SK-N-SH (cell line): ENCODE data around the gene MLEC. TPM values are rescaled to one million over a fixed set of nuclear protein-coding genes. Genes with fewer than 3 reads are reported as not detected.

Source experiments
- CTCF ChIA-PET: fragments of 300-600, 350-600 bp; formaldehyde crosslinking; extraction: SDS; loops from one replicate; lab custom pipeline; 2021; lab: Yijun Ruan, JAX
- POLR2A ChIA-PET: fragments of 350-600 bp; sonication (Branson Sonifier 250); formaldehyde crosslinking; extraction: SDS; loops from one replicate; lab custom pipeline; 2020; ENCODE audit warnings: antibody characterized with exemption, inconsistent platforms; lab: Yijun Ruan, JAX
- DNase-seq: peaks from one replicate; pipeline ENCODE4 v3.0.0; 2012
- H2AFZ ChIP-seq: fragments of 200-600 bp; sonication (generic); 2 replicates; pipeline ENCODE4 v1.8.1; 2016; ENCODE audit warnings: antibody characterized with exemption, mild to moderate bottlenecking, low read depth
- H3F3A ChIP-seq: fragments of 200-600 bp; sonication (generic); replicated peaks from 2 replicates; pipeline ENCODE3; 2016; ENCODE audit warnings: antibody characterized with exemption, mild to moderate bottlenecking; ENCODE audit not compliant: insufficient read depth
- H3K27ac ChIP-seq, 2 experiments: fragments of 200-500 bp in 1 of 2; fragments of 200-600 bp in 1 of 2; sonication (Bioruptor generic) in 1 of 2; sonication (generic), shearing (Covaris generic) in 1 of 2; 2 replicates each; pipeline versions ENCODE4 v1.5.1 to v1.6.1; 2014 to 2016; ENCODE audit warnings: low read depth in 2 of 2, inconsistent platforms in 1 of 2, low read length in 1 of 2, mild to moderate bottlenecking in 1 of 2, mixed read lengths in 1 of 2
- H3K27me3 ChIP-seq: fragments of 200-600 bp; sonication (generic), shearing (Covaris generic); 2 replicates; pipeline ENCODE4 v1.6.1; 2016; ENCODE audit warnings: mixed run types; ENCODE audit not compliant: insufficient read depth
- H3K36me3 ChIP-seq, 2 experiments: fragments of 200-500 bp in 1 of 2; fragments of 200-600 bp in 1 of 2; sonication (Bioruptor generic) in 1 of 2; sonication (generic) in 1 of 2; replicated peaks in 1 of 2; 2 replicates each; pipeline versions ENCODE3 to v1.5.1; 2014 to 2016; ENCODE audit warnings: low read length in 1 of 2, mild to moderate bottlenecking in 1 of 2; ENCODE audit not compliant: insufficient read depth in 2 of 2, control insufficient read depth in 1 of 2
- H3K4me1 ChIP-seq, 2 experiments: fragments of 200-500 bp in 1 of 2; fragments of 200-600 bp in 1 of 2; sonication (Bioruptor generic) in 1 of 2; sonication (generic), shearing (Covaris generic) in 1 of 2; 2 replicates each; pipeline versions ENCODE4 v1.5.1 to v1.6.1; 2014 to 2016; ENCODE audit warnings: low read depth in 1 of 2, low read length in 1 of 2, mixed run types in 1 of 2; ENCODE audit not compliant: insufficient read depth in 2 of 2, control insufficient read depth in 1 of 2
- H3K4me2 ChIP-seq: fragments of 200-600 bp; sonication (generic), shearing (Covaris generic); 2 replicates; pipeline ENCODE4 v1.6.1; 2017; ENCODE audit warnings: mixed run types
- H3K4me3 ChIP-seq, 2 experiments: fragments of 200-500 bp in 1 of 2; fragments of 200-600 bp in 1 of 2; sonication (Bioruptor generic) in 1 of 2; sonication (generic), shearing (Covaris generic) in 1 of 2; 2 replicates each; pipeline versions ENCODE4 v1.5.1 to v1.8.1; 2014 to 2016; ENCODE audit warnings: low read depth in 2 of 2, inconsistent platforms in 1 of 2, low read length in 1 of 2, mild to moderate bottlenecking in 1 of 2, mixed read lengths in 1 of 2, moderate library complexity in 1 of 2
- H3K79me2 ChIP-seq: fragments of 200-600 bp; sonication (generic); 2 replicates; pipeline ENCODE4 v1.8.1; 2017; ENCODE audit warnings: mild to moderate bottlenecking; ENCODE audit not compliant: insufficient read depth
- H3K9ac ChIP-seq: fragments of 200-600 bp; sonication (generic); 2 replicates; pipeline ENCODE4 v1.6.1; 2017; ENCODE audit warnings: mixed run types
- H3K9me2 ChIP-seq: fragments of 200-600 bp; sonication (generic); 2 replicates; pipeline ENCODE4 v1.6.1; 2017; ENCODE audit warnings: mixed run types
- H3K9me3 ChIP-seq: fragments of 200-600 bp; sonication (generic); 2 replicates; pipeline ENCODE4 v1.6.1; 2017; ENCODE audit warnings: mixed run types, mild to moderate bottlenecking, moderate library complexity
- H4K20me1 ChIP-seq: fragments of 200-600 bp; sonication (generic); 2 replicates; pipeline ENCODE4 v1.6.1; 2017; ENCODE audit warnings: mild to moderate bottlenecking, mixed run types; ENCODE audit not compliant: insufficient read depth
- CHD2 ChIP-seq: fragments of 150-350 bp; IDR thresholded peaks from 2 replicates; pipeline ENCODE4 v1.6.1; 2018; ENCODE audit warnings: low read length; ENCODE audit not compliant: partially characterized antibody
- EZH2phosphoT487 ChIP-seq: fragments of 200-600 bp; sonication (generic); IDR thresholded peaks from 2 replicates; pipeline ENCODE4 v1.6.1; 2017; ENCODE audit warnings: low read depth, mixed run types, mild to moderate bottlenecking, antibody characterized with exemption, moderate library complexity, borderline replicate concordance
- GABPA ChIP-seq: IDR thresholded peaks from 2 replicates; pipeline ENCODE4 v1.4.0; 2012; ENCODE audit warnings: low read depth, mild to moderate bottlenecking
- GATA2 ChIP-seq: sonication (generic); formaldehyde crosslinking; IDR thresholded peaks from 2 replicates; pipeline ENCODE4 v1.5.0; 2020; ENCODE audit warnings: mild to moderate bottlenecking, missing genetic modification reagents
- JUND ChIP-seq: IDR thresholded peaks from 2 replicates; pipeline ENCODE4 v1.4.0; 2012
- MEF2A ChIP-seq: IDR thresholded peaks from 2 replicates; pipeline ENCODE4 v1.4.0; 2012; ENCODE audit warnings: low read depth, borderline replicate concordance
- NRF1 ChIP-seq: IDR thresholded peaks from 2 replicates; pipeline ENCODE4 v1.6.1; 2012; ENCODE audit warnings: low read depth, mild to moderate bottlenecking, low read length
- POLR2AphosphoS5 ChIP-seq: IDR thresholded peaks from 2 replicates; pipeline ENCODE4 v1.6.1; 2012; ENCODE audit warnings: low read depth, low read length
- RAD21 ChIP-seq: IDR thresholded peaks from 2 replicates; pipeline ENCODE4 v1.6.1; 2012; ENCODE audit warnings: mild to moderate bottlenecking, low read length
- RCOR1 ChIP-seq: fragments of 150-350 bp; IDR thresholded peaks from 2 replicates; pipeline ENCODE4 v1.6.1; 2017; ENCODE audit warnings: antibody characterized with exemption, low read length
- SIN3A ChIP-seq: IDR thresholded peaks from 2 replicates; pipeline ENCODE4 v1.6.1; 2012; ENCODE audit warnings: low read depth, mild to moderate bottlenecking, low read length, moderate library complexity, borderline replicate concordance
- TAF1 ChIP-seq: IDR thresholded peaks from 2 replicates; pipeline ENCODE4 v1.6.1; 2012; ENCODE audit warnings: low read depth, mild to moderate bottlenecking, low read length, moderate library complexity, borderline replicate concordance
- TCF12 ChIP-seq: IDR thresholded peaks from 2 replicates; pipeline ENCODE4 v1.4.0; 2012
- TEAD4 ChIP-seq: IDR thresholded peaks from 2 replicates; pipeline ENCODE4 v1.4.0; 2012; ENCODE audit warnings: mild to moderate bottlenecking, borderline replicate concordance; ENCODE audit not compliant: insufficient read depth
- YY1 ChIP-seq: IDR thresholded peaks from 2 replicates; pipeline ENCODE4 v1.4.0; 2012; ENCODE audit warnings: low read depth, mild to moderate bottlenecking
- WGBS: methylation state at CpG from one replicate; pipeline ENCODE4 v1.1.6; 2017; ENCODE audit warnings: low lambda C conversion rate; 5-methylcytosine and 5-hydroxymethylcytosine counted together
- polyA plus RNA-seq, 3 experiments: library from polyadenylated mRNA; depleted of rRNA; stranded (reverse); fragments of >200 nt; gene quantifications; 2 replicates each; pipeline ENCODE4 v1.2.3, GENCODE V29; 2012
- TF ChIP-seq, protein P1 (sequence below): IDR thresholded peaks from 2 replicates; pipeline ENCODE4 v1.4.0; 2012; ENCODE audit warnings: low read depth
- TF ChIP-seq, protein P2 (sequence below): fragments of 150-350 bp; IDR thresholded peaks from 2 replicates; pipeline ENCODE4 v1.6.1; 2016; ENCODE audit warnings: mild to moderate bottlenecking, low read depth, low read length
- TF ChIP-seq, protein P3 (sequence below): IDR thresholded peaks from 2 replicates; pipeline ENCODE4; 2012
- TF ChIP-seq, protein P4 (sequence below): IDR thresholded peaks from 2 replicates; pipeline ENCODE4 v1.6.1; 2012; ENCODE audit warnings: mild to moderate bottlenecking, low read depth, low read length, moderate library complexity

MLEC gene
- polyA plus RNA-seq, 1 of the 3 experiments (the other 2 are of a cell fraction) = 23.4 TPM

DNA sequence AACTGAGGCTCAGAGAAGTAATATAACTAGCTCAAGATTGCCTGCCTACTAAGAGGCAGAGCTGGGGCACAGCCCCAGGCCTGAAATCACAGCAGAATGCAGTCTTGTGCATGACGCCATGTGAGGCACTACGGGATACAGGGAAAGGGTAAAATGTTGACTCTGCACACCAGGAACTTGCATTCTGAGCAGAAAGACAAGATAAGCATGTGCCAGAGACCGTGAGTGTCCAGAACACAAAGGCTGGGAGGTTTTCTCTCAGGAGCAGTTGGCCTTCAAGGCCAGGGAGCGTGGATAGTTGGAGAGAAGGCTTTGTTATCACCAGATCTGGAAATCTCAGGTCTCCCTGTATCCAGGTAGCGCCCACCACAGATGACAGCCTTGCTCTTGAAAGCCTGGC is 23.2 kb upstream of the MLEC start:
- Histone ChIP-seq H3K4me1 (peaks cover 0 to 5% of the 10 kb centered on the region in 2 experiments; a peak in 1 of 4 replicates), H3K27me3 (no peaks in the 10 kb centered on the region), H3K9me3 (no peaks in the 10 kb centered on the region), H3K4me3 (no peak overlapping the region), H3K36me3 (no peaks in the 10 kb centered on the region), H3K79me2 (no peaks in the 10 kb centered on the region), H4K20me1 (no peaks in the 10 kb centered on the region), H3K9me2 (no peaks in the 10 kb centered on the region), H3K9ac (no peak overlapping the region), H3K4me2 (no peak overlapping the region), H2AFZ (no peak overlapping the region), H3K27ac (no peak overlapping the region), H3F3A (no peaks in the 10 kb centered on the region)
- 58% methylated on average over 5 of the region's 5 CpGs for WGBS
- POLR2A ChIA-PET = no interaction called here
- no peak for DNase-seq
- CTCF ChIA-PET = interaction anchor here (1.0 to 2.2 kb wide), 4 partner anchors 14 to 17 kb away, joined by 4 to 11 read pairs (median 4); no protein-coding TSS in a partner anchor
- TF ChIP-seq JUND = no peak
- TF ChIP-seq TEAD4 = no peak
- TF ChIP-seq YY1 = no peak
- TF ChIP-seq, protein P1, sequence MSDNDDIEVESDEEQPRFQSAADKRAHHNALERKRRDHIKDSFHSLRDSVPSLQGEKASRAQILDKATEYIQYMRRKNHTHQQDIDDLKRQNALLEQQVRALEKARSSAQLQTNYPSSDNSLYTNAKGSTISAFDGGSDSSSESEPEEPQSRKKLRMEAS = no peak
- no peak for TF ChIP-seq NRF1
- TF ChIP-seq, protein P2, sequence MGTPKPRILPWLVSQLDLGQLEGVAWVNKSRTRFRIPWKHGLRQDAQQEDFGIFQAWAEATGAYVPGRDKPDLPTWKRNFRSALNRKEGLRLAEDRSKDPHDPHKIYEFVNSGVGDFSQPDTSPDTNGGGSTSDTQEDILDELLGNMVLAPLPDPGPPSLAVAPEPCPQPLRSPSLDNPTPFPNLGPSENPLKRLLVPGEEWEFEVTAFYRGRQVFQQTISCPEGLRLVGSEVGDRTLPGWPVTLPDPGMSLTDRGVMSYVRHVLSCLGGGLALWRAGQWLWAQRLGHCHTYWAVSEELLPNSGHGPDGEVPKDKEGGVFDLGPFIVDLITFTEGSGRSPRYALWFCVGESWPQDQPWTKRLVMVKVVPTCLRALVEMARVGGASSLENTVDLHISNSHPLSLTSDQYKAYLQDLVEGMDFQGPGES = no peak
- TF ChIP-seq GATA2 (CRISPR knock-in tag) = no peak
- no peak for TF ChIP-seq GABPA
- no peak for TF ChIP-seq CHD2
- no peak for TF ChIP-seq RAD21
- TF ChIP-seq, protein P3, sequence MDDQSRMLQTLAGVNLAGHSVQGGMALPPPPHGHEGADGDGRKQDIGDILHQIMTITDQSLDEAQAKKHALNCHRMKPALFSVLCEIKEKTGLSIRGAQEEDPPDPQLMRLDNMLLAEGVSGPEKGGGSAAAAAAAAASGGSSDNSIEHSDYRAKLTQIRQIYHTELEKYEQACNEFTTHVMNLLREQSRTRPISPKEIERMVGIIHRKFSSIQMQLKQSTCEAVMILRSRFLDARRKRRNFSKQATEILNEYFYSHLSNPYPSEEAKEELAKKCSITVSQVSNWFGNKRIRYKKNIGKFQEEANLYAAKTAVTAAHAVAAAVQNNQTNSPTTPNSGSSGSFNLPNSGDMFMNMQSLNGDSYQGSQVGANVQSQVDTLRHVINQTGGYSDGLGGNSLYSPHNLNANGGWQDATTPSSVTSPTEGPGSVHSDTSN = no peak
- TF ChIP-seq EZH2phosphoT487 = no peak
- no peak for TF ChIP-seq MEF2A
- TF ChIP-seq RCOR1 = no peak
- TF ChIP-seq TCF12 = no peak
- no peak for TF ChIP-seq TAF1
- TF ChIP-seq, protein P4, sequence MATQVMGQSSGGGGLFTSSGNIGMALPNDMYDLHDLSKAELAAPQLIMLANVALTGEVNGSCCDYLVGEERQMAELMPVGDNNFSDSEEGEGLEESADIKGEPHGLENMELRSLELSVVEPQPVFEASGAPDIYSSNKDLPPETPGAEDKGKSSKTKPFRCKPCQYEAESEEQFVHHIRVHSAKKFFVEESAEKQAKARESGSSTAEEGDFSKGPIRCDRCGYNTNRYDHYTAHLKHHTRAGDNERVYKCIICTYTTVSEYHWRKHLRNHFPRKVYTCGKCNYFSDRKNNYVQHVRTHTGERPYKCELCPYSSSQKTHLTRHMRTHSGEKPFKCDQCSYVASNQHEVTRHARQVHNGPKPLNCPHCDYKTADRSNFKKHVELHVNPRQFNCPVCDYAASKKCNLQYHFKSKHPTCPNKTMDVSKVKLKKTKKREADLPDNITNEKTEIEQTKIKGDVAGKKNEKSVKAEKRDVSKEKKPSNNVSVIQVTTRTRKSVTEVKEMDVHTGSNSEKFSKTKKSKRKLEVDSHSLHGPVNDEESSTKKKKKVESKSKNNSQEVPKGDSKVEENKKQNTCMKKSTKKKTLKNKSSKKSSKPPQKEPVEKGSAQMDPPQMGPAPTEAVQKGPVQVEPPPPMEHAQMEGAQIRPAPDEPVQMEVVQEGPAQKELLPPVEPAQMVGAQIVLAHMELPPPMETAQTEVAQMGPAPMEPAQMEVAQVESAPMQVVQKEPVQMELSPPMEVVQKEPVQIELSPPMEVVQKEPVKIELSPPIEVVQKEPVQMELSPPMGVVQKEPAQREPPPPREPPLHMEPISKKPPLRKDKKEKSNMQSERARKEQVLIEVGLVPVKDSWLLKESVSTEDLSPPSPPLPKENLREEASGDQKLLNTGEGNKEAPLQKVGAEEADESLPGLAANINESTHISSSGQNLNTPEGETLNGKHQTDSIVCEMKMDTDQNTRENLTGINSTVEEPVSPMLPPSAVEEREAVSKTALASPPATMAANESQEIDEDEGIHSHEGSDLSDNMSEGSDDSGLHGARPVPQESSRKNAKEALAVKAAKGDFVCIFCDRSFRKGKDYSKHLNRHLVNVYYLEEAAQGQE = no peak
- TF ChIP-seq POLR2AphosphoS5 = no peak
- TF ChIP-seq SIN3A = no peak
